Endothelial cell of umbilical vein (primary cell): ENCODE measurements around the gene HBQ1. TPM values are rescaled to one million over a fixed set of nuclear protein-coding genes. Genes with fewer than 3 reads are reported as not detected.
A peak's percentile ranks its signal among the peaks of the same experiment; 100 is the strongest.

ENCODE experiments used
- BruUV-seq: library from RNA; stranded (reverse); fragments of 400-500 nt; replicated peaks from 2 replicates; lab custom pipeline; 2021; lab: Mats Ljungman, UMichigan
- CTCF ChIA-PET: fragments of 300-600, 350-600 bp; sonication (Branson Sonifier 250); formaldehyde crosslinking; loops from one replicate; lab custom pipeline; 2021; ENCODE audit warnings: antibody characterized with exemption, inconsistent platforms; lab: Charles Lee
- POLR2A ChIA-PET: fragments of 300-600, 350-600 bp; sonication (Branson Sonifier 250); formaldehyde crosslinking; loops from one replicate; lab custom pipeline; 2021; ENCODE audit warnings: antibody characterized with exemption, inconsistent platforms; lab: Charles Lee
- DNase-seq: peaks from one replicate; pipeline ENCODE4 v3.0.0-alpha.2; 2011; ENCODE audit warnings: low read depth, low spot score
- FAIRE-seq: peaks from 2 replicates; lab custom pipeline; 2011; peaks lifted over from hg19 to GRCh38; lab: Jason Lieb, UNC
- H2AFZ ChIP-seq: 2 replicates; pipeline ENCODE4 v1.6.0; 2012; ENCODE audit warnings: low read depth, low read length, control low read depth, inconsistent platforms
- H3K27ac ChIP-seq: 2 replicates; pipeline ENCODE4 v1.5.1; 2011; ENCODE audit warnings: low read depth, mild to moderate bottlenecking, control low read depth, low read length, moderate library complexity; ENCODE audit not compliant: insufficient read depth
- H3K27me3 ChIP-seq, 2 experiments: 2 replicates each; pipeline versions ENCODE4 v1.6.0 to v1.6.1; 2011; ENCODE audit warnings: low read length in 2 of 2, mixed read lengths in 1 of 2; ENCODE audit not compliant: control insufficient read depth in 2 of 2, insufficient read depth in 2 of 2
- H3K36me3 ChIP-seq, 2 experiments: 2 replicates in 1 of 2; 3 replicates in 1 of 2; pipeline ENCODE4 v1.5.1; 2011; ENCODE audit warnings: low read length in 2 of 2, mild to moderate bottlenecking in 1 of 2, moderate library complexity in 1 of 2; ENCODE audit not compliant: control insufficient read depth in 2 of 2, insufficient read depth in 2 of 2; ENCODE audit errors: extremely low read depth in 1 of 2
- H3K4me1 ChIP-seq: 3 replicates; pipeline ENCODE4 v1.5.1; 2011; ENCODE audit warnings: mild to moderate bottlenecking, low read length; ENCODE audit not compliant: control insufficient read depth, insufficient read depth; ENCODE audit errors: extremely low read depth
- H3K4me2 ChIP-seq: 2 replicates; pipeline ENCODE4 v1.6.1; 2011; ENCODE audit warnings: low read length, control low read depth, mixed read lengths; ENCODE audit not compliant: insufficient read depth
- H3K4me3 ChIP-seq, 3 experiments: fragments of 200-600 bp in 1 of 3; sonication (generic), shearing (Covaris generic) in 1 of 3; replicated peaks in 1 of 3; 2 replicates each; pipeline ENCODE4 v1.5.1; 2011 to 2016; ENCODE audit warnings: control low read depth in 3 of 3, low read length in 3 of 3, mild to moderate bottlenecking in 2 of 3, inconsistent platforms in 1 of 3, low read depth in 1 of 3, moderate library complexity in 1 of 3; ENCODE audit not compliant: insufficient read depth in 1 of 3
- H3K79me2 ChIP-seq: 2 replicates; pipeline ENCODE4 v1.6.0; 2012; ENCODE audit warnings: low read length, inconsistent platforms; ENCODE audit not compliant: control insufficient read depth, insufficient read depth
- H3K9ac ChIP-seq: replicated peaks from 2 replicates; pipeline ENCODE3; 2011; ENCODE audit warnings: low read length, control low read depth; ENCODE audit not compliant: insufficient read depth; ENCODE audit errors: extremely low read depth
- H3K9me1 ChIP-seq: replicated peaks from 3 replicates; pipeline ENCODE4 v1.6.0; 2011; ENCODE audit warnings: mild to moderate bottlenecking, low read length; ENCODE audit not compliant: control insufficient read depth, insufficient read depth; ENCODE audit errors: extremely low read depth
- H3K9me3 ChIP-seq: replicated peaks from 2 replicates; pipeline ENCODE4 v1.5.1; 2012; ENCODE audit warnings: low read length, inconsistent platforms; ENCODE audit not compliant: control insufficient read depth, insufficient read depth
- H4K20me1 ChIP-seq: replicated peaks from 2 replicates; pipeline ENCODE3; 2011; ENCODE audit warnings: mild to moderate bottlenecking, low read length; ENCODE audit not compliant: control insufficient read depth, insufficient read depth; ENCODE audit errors: extremely low read depth
- CTCF ChIP-seq, 2 donors: IDR thresholded peaks; 1 replicate in 1 of 2; 2 replicates in 1 of 2; pipeline ENCODE4 v1.5.1; 2011; ENCODE audit warnings: low read length in 2 of 2, mild to moderate bottlenecking in 2 of 2, moderate library complexity in 2 of 2, control low read depth in 1 of 2, inconsistent platforms in 1 of 2, low read depth in 1 of 2; ENCODE audit not compliant: insufficient read depth in 1 of 2; ENCODE audit errors: extremely low read depth in 1 of 2
- dilution Hi-C: fragments of 300-500 bp; cut with MboI; formaldehyde crosslinking; loops from one replicate; pipeline ENCODE4 v1.15.0; 2019; ENCODE audit warnings: low sequenced_read_pairs; ENCODE audit not compliant: extremely low pct_ligation_motif_present
- intact Hi-C: fragments of 100-400 bp; cut with micrococcal nuclease; formaldehyde crosslinking; loops from one replicate; pipeline ENCODE4 v1.10.0; 2022
- polyA plus RNA-seq, 4 experiments: library from polyadenylated mRNA; depleted of rRNA in 3 of 4; stranded (reverse) in 3 of 4; unstranded in 1 of 4; fragments of >200 nt; gene quantifications; 2 replicates each; pipeline versions ENCODE4 v1.2.1 to v1.2.3, GENCODE V29; 2011 to 2012; ENCODE audit warnings: missing spikeins in 1 of 4
- total RNA-seq: library from RNA; stranded (reverse); gene quantifications from 2 replicates; pipeline ENCODE4 v1.2.3, GENCODE V29; 2021

The HBQ1 gene
- total and polyA plus RNA-seq, 2 donors (not counting 3 experiments of a cell fraction or from before 2014, with no cell fraction given) = 0.75 TPM; not detected in 1

DNA sequence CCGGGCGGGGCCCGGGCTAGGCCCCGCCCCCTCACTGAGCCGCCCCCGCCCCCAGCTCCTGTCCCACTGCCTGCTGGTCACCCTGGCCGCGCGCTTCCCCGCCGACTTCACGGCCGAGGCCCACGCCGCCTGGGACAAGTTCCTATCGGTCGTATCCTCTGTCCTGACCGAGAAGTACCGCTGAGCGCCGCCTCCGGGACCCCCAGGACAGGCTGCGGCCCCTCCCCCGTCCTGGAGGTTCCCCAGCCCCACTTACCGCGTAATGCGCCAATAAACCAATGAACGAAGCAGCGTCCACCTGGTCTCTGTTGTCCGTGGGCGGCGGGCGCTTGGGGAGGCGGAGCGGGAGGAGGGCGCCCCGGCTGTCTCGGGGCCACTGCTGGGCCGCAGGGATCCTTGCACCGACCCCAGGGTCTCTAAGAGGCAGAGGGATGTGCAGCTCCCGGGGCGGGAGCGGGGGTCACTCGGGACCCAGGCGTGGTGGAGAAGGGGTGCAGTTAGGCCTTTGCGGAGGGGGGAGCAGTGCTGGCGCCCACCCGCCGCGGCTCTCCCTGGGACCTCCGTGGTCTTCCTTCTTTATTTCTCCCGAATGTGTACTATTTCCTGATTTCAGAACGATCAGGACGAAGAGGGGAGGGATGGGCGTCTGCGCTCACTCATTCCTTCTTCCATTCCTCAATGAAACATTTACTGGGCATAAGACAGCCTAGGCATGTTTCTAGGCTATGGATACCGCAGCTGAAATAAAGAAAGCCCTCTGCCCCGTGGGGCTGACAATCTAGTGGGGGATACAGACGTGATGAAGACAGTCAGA, 25.8 kb upstream of the HBQ1 start:
- BruUV-seq = no TSS peak
- dilution Hi-C loops = no loop called here
- CTCF ChIA-PET = interaction anchor here (1.3 kb wide), 1 partner anchor 58 kb away, joined by 4 read pairs; no protein-coding TSS in a partner anchor

More for the DNA sequence above, 25.8 kb upstream of the HBQ1 start:
- no peaks in the 10 kb centered on the region for H4K20me1 ChIP-seq
- no peaks in the 10 kb centered on the region for H3K36me3 ChIP-seq
- intact Hi-C loops = no loop called here
- no peak overlapping the region for H3K27ac ChIP-seq
- POLR2A ChIA-PET = no interaction called here
- no peak for TF ChIP-seq CTCF (IDR thresholded peaks at IDR 0.05; ENCODE audit: extremely low read depth in 1 of 2, insufficient read depth in 1 of 2, low read depth in 1 of 2, low read length in 2 of 2)
- FAIRE-seq (no peak), DNase-seq (peak; percentile 50)
- peak overlapping the region; percentile 39 to 72 (median 45) for H3K4me3 ChIP-seq
- H3K9ac ChIP-seq = peak overlapping the region; percentile 9
- peaks cover 6 to 13% of the 10 kb centered on the region in 2 experiments for H3K27me3 ChIP-seq
- peaks cover 9% of the 10 kb centered on the region for H3K4me1 ChIP-seq
- H2AFZ ChIP-seq = peak overlapping the region; percentile 98
- no peaks in the 10 kb centered on the region for H3K79me2 ChIP-seq
- peak overlapping the region; percentile 88 for H3K4me2 ChIP-seq
- H3K9me1 ChIP-seq = no peaks in the 10 kb centered on the region
- no peaks in the 10 kb centered on the region for H3K9me3 ChIP-seq
